PC-9 (cell line): Measurements from ENCODE around the gene SEPHS2. TPM values are rescaled to one million over a fixed set of nuclear protein-coding genes. Genes with fewer than 3 reads are reported as not detected.

ENCODE experiments used
- BruUV-seq: library from RNA; stranded (reverse); fragments of 400-500 nt; replicated peaks from 2 replicates; lab custom pipeline; 2021; lab: Mats Ljungman, UMichigan
- CTCF ChIA-PET: fragments of 300-600 bp; sonication (Branson Sonifier 250); formaldehyde crosslinking; loops from one replicate; lab custom pipeline; 2022; ENCODE audit warnings: antibody characterized with exemption; lab: Charles Lee
- POLR2A ChIA-PET: fragments of 300-600 bp; sonication (Branson Sonifier 250); formaldehyde crosslinking; loops from one replicate; lab custom pipeline; 2022; ENCODE audit warnings: antibody characterized with exemption; ENCODE audit not compliant: unreplicated experiment; lab: Charles Lee
- DNase-seq, 2 experiments: peaks; one replicate each; pipeline versions ENCODE4 v3.0.0 to v3.0.0-alpha.2; 2015 to 2022; ENCODE audit warnings: mixed read lengths in 1 of 2
- H2AFZ ChIP-seq: fragments of 200-600 bp; sonication (generic); 2 replicates; pipeline ENCODE4 v1.8.1; 2017; ENCODE audit warnings: antibody characterized with exemption
- H3F3A ChIP-seq: fragments of 200-600 bp; sonication (generic); 2 replicates; pipeline ENCODE4 v1.8.1; 2017; ENCODE audit warnings: antibody characterized with exemption, mild to moderate bottlenecking, low read depth; ENCODE audit not compliant: insufficient read depth
- H3K27ac ChIP-seq: fragments of 200-600 bp; sonication (generic); 2 replicates; pipeline ENCODE4 v1.6.1; 2016; ENCODE audit warnings: mixed run types
- H3K27me3 ChIP-seq: fragments of 200-600 bp; sonication (generic); 2 replicates; pipeline ENCODE4 v1.6.1; 2016; ENCODE audit warnings: low read depth, mixed run types; ENCODE audit not compliant: insufficient read depth
- H3K36me3 ChIP-seq: fragments of 200-600 bp; sonication (generic); 2 replicates; pipeline ENCODE4 v1.6.1; 2016; ENCODE audit warnings: low read depth, mixed run types
- H3K4me1 ChIP-seq: fragments of 200-600 bp; sonication (generic); replicated peaks from 2 replicates; pipeline ENCODE4 v1.6.1; 2016; ENCODE audit warnings: mixed run types; ENCODE audit not compliant: insufficient read depth
- H3K4me2 ChIP-seq: fragments of 200-600 bp; sonication (generic); 2 replicates; pipeline ENCODE4 v1.6.1; 2017; ENCODE audit warnings: mixed run types
- H3K4me3 ChIP-seq: fragments of 200-600 bp; sonication (generic); 2 replicates; pipeline ENCODE4 v1.6.1; 2016; ENCODE audit warnings: mixed run types
- H3K79me2 ChIP-seq: fragments of 200-600 bp; sonication (generic); 2 replicates; pipeline ENCODE4 v1.6.1; 2017; ENCODE audit warnings: low read depth, mixed run types
- H3K9me2 ChIP-seq: fragments of 200-600 bp; sonication (generic); 2 replicates; pipeline ENCODE4 v1.8.1; 2017; ENCODE audit warnings: mild to moderate bottlenecking; ENCODE audit not compliant: insufficient read depth
- H3K9me3 ChIP-seq: fragments of 200-600 bp; sonication (generic); 2 replicates; pipeline ENCODE4 v1.8.1; 2016; ENCODE audit warnings: low read depth; ENCODE audit not compliant: insufficient read depth
- H4K20me1 ChIP-seq: fragments of 200-600 bp; sonication (generic); 2 replicates; pipeline ENCODE4 v1.8.1; 2017; ENCODE audit not compliant: insufficient read depth
- CTCF ChIP-seq: fragments of 200-600 bp; sonication (generic); conservative IDR thresholded peaks from 2 replicates; pipeline ENCODE4 v1.6.1; 2017; ENCODE audit warnings: mixed run types, antibody characterized with exemption, mild to moderate bottlenecking, moderate library complexity
- EZH2 ChIP-seq: fragments of 200-600 bp; sonication (generic); IDR thresholded peaks from 2 replicates; pipeline ENCODE4 v1.8.0; 2017; ENCODE audit warnings: antibody characterized with exemption, low read depth
- intact Hi-C: fragments of 100-400 bp; cut with micrococcal nuclease; formaldehyde crosslinking; loops from one replicate; pipeline ENCODE4 v1.10.0; 2022; ENCODE audit not compliant: unreplicated experiment
- total RNA-seq: library from RNA; stranded (reverse); gene quantifications from 2 replicates; pipeline ENCODE4 v1.2.3, GENCODE V29; 2021

The SEPHS2 gene
- total RNA-seq, 1 experiment from 2014 or later, result 67.2 TPM

GRCh38 chr16:30416047-30416603, 29.5 kb downstream of the SEPHS2 start:
- Histone ChIP-seq H3F3A (peaks cover 40% of the 10 kb centered on the region), H3K27ac (no peak overlapping the region), H3K27me3 (no peaks in the 10 kb centered on the region), H3K79me2 (no peaks in the 10 kb centered on the region), H3K4me1 (peaks cover 7% of the 10 kb centered on the region; the same call in 1 of the 2 replicates), H3K9me3 (no peaks in the 10 kb centered on the region), H3K4me3 (no peak overlapping the region), H4K20me1 (no peaks in the 10 kb centered on the region), H3K36me3 (peaks cover 6% of the 10 kb centered on the region; the same call in 1 of the 2 replicates), H3K4me2 (no peak overlapping the region), H2AFZ (no peak overlapping the region), H3K9me2 (no peaks in the 10 kb centered on the region)
- BruUV-seq, result no TSS peak
- DNase-seq, result no peak
- POLR2A ChIA-PET, result interaction anchor here (1.1 kb wide), 1 partner anchor 9 kb away, joined by 5 read pairs; the partner anchor contains the start of gene ZNF771
- intact Hi-C loops, result no loop called here
- CTCF ChIA-PET, result interaction anchor here (0.6 kb wide), 1 partner anchor 77 kb away, joined by 3 read pairs; no protein-coding TSS in a partner anchor
- no peak for TF ChIP-seq CTCF
- no peak for TF ChIP-seq EZH2

- Histone ChIP-seq H2AFZ (no peak overlapping the region), H3K9me3 (no peaks in the 10 kb centered on the region), H3K36me3 (peaks cover 6% of the 10 kb centered on the region; the same call in 1 of the 2 replicates), H3F3A (peaks cover 39% of the 10 kb centered on the region), H3K9me2 (no peaks in the 10 kb centered on the region), H3K27ac (no peak overlapping the region), H3K4me1 (peaks cover 10% of the 10 kb centered on the region), H3K4me3 (no peak overlapping the region), H4K20me1 (no peaks in the 10 kb centered on the region), H3K4me2 (no peak overlapping the region), H3K79me2 (peaks cover under 1% of the 10 kb centered on the region; the same call in 1 of the 2 replicates), H3K27me3 (no peaks in the 10 kb centered on the region)
- CTCF ChIA-PET, result no interaction called here
- POLR2A ChIA-PET, result interaction anchor here (0.6 kb wide), 1 partner anchor 304 kb away, joined by 3 read pairs; no protein-coding TSS in a partner anchor
- intact Hi-C loops, result no loop called here
- TF ChIP-seq CTCF, result no peak
- TF ChIP-seq EZH2, result no peak
- no peak for DNase-seq
- no TSS peak for BruUV-seq
These were observed 31.5 kb downstream of the SEPHS2 start for GRCh38 chr16:30414159-30414558.

- H3K4me1 ChIP-seq, result peaks cover 13% of the 10 kb centered on the region
- DNase-seq, result no peak
- no peak overlapping the region for H3K4me3 ChIP-seq
- H3K79me2 ChIP-seq, result peaks cover 9% of the 10 kb centered on the region; the same call in 1 of the 2 replicates
- no peaks in the 10 kb centered on the region for H3K9me2 ChIP-seq
- H3K27ac ChIP-seq, result no peak overlapping the region
- H3K4me2 ChIP-seq, result no peak overlapping the region
- H3K36me3 ChIP-seq, result peaks cover 6% of the 10 kb centered on the region; the same call in 1 of the 2 replicates
- H3K27me3 ChIP-seq, result no peaks in the 10 kb centered on the region
- ChIA-PET POLR2A (interaction anchor here (0.5 to 0.6 kb wide), 2 partner anchors 303 to 809 kb away, joined by 3 to 8 read pairs; no protein-coding TSS in a partner anchor), CTCF (interaction anchor here (0.7 kb wide), 2 partner anchors 11 to 193 kb away, joined by 3 read pairs; no protein-coding TSS in a partner anchor)
- no TSS peak for BruUV-seq
- no peaks in the 10 kb centered on the region for H4K20me1 ChIP-seq
- TF ChIP-seq EZH2, result no peak
- H3K9me3 ChIP-seq, result no peaks in the 10 kb centered on the region
- H2AFZ ChIP-seq, result no peak overlapping the region
- H3F3A ChIP-seq, result peaks cover 39% of the 10 kb centered on the region
- intact Hi-C loops, result no loop called here
These were observed 32.4 kb downstream of the SEPHS2 start for GRCh38 chr16:30413112-30413806.
